ENCODE measurements around the gene COQ10A.

Gene COQ10A

GRCh38 chr12:56257071-56257470 is 9.7 kb upstream of the COQ10A start:
- POLR2A ChIA-PET, result interaction anchor here (1.6 to 3.3 kb wide), 4 partner anchors 9 to 50 kb away, joined by 4 to 21 read pairs (median 12); partner anchors contain the start of genes COQ10A and RNF41
- CTCF ChIA-PET, result interaction anchor here (0.5 to 0.8 kb wide), 2 partner anchors 9 to 46 kb away, joined by 3 to 5 read pairs; no protein-coding TSS in a partner anchor

GRCh38 chr12:56257491-56258067 is 9.2 kb upstream of the COQ10A start:
- CTCF ChIA-PET, result interaction anchor here (0.5 to 2.0 kb wide), 8 partner anchors 10 to 68 kb away, joined by 3 to 8 read pairs (median 5); partner anchors contain the start of genes COQ10A, RNF41 and SMARCC2
- POLR2A ChIA-PET, result interaction anchor here (0.8 to 3.3 kb wide), 12 partner anchors 9 to 139 kb away, joined by 3 to 21 read pairs (median 4); partner anchors contain the start of genes COQ10A, ESYT1, RNF41 and SMARCC2
- peak; percentile 75 for DNase-seq (ENCODE audit: extremely low spot score)
- TF ChIP-seq CTBP1 (IDR thresholded peaks at IDR 0.05; ENCODE audit: borderline replicate concordance) (no peak), HDGF (IDR thresholded peaks at IDR 0.05; ENCODE audit: borderline replicate concordance) (peak; percentile 28; the same call in 1 of the 2 replicates), ZNF384 (IDR thresholded peaks at IDR 0.05) (no peak), FOXK2 (IDR thresholded peaks at IDR 0.05) (no peak)

More at GRCh38 chr12:56257071-56257470, 9.7 kb upstream of the COQ10A start:
- DNase-seq (ENCODE audit: extremely low spot score), result no peak
- no peak for TF ChIP-seq TARDBP (IDR thresholded peaks at IDR 0.05)
- TF ChIP-seq FOXM1 (IDR thresholded peaks at IDR 0.05; ENCODE audit: borderline replicate concordance), result no peak
- TF ChIP-seq SP1 (IDR thresholded peaks at IDR 0.05), result no peak

- TF ChIP-seq PKNOX1 (IDR thresholded peaks at IDR 0.05) (no peak), TARDBP (IDR thresholded peaks at IDR 0.05) (no peak)
- ChIA-PET CTCF (interaction anchor here (0.7 to 2.0 kb wide), 11 partner anchors 9 to 69 kb away, joined by 3 to 8 read pairs (median 4); partner anchors contain the start of genes COQ10A, RNF41 and SMARCC2), POLR2A (interaction anchor here (0.8 to 3.3 kb wide), 12 partner anchors 8 to 140 kb away, joined by 3 to 21 read pairs (median 4); partner anchors contain the start of genes COQ10A, ESYT1, RNF41 and SMARCC2)
- DNase-seq (ENCODE audit: extremely low spot score), result peak; percentile 91
These were observed 8.5 kb upstream of the COQ10A start, which contains the start of gene ANKRD52 for GRCh38 chr12:56258068-56258819. ANKRD52 (minus strand) TSS chr12:56258384; CDS start chr12:56258269, 115 bp downstream.

- DNase-seq (ENCODE audit: extremely low spot score), result no peak
- CTCF ChIA-PET, result interaction anchor here (0.8 to 2.0 kb wide), 9 partner anchors 8 to 57 kb away, joined by 3 to 8 read pairs (median 4); partner anchors contain the start of genes COQ10A and RNF41
- no peak for TF ChIP-seq HDGF (IDR thresholded peaks at IDR 0.05; ENCODE audit: borderline replicate concordance)
- no peak for TF ChIP-seq FOXA1 (IDR thresholded peaks at IDR 0.05)
- TF ChIP-seq L3MBTL2 (conservative IDR thresholded peaks at IDR 0.05), result no peak
- POLR2A ChIA-PET, result interaction anchor here (0.8 to 3.3 kb wide), 7 partner anchors 11 to 131 kb away, joined by 3 to 21 read pairs (median 5); partner anchors contain the start of genes ESYT1, RNF41 and SMARCC2
These were observed 7.9 kb upstream of the COQ10A start for GRCh38 chr12:56258820-56259183.

GRCh38 chr12:56260380-56260779 is 6.4 kb upstream of the COQ10A start:
- ChIA-PET POLR2A (no interaction called here), CTCF (no interaction called here)
- TF ChIP-seq FOXM1 (IDR thresholded peaks at IDR 0.05; ENCODE audit: borderline replicate concordance) (no peak), HDGF (IDR thresholded peaks at IDR 0.05; ENCODE audit: borderline replicate concordance) (no peak), BHLHE40 (IDR thresholded peaks at IDR 0.05; ENCODE audit: borderline replicate concordance) (no peak), SP1 (IDR thresholded peaks at IDR 0.05) (no peak), CTBP1 (IDR thresholded peaks at IDR 0.05; ENCODE audit: borderline replicate concordance) (no peak), TARDBP (IDR thresholded peaks at IDR 0.05) (no peak), L3MBTL2 (conservative IDR thresholded peaks at IDR 0.05) (no peak), NFRKB (IDR thresholded peaks at IDR 0.05) (no peak), ARNT (IDR thresholded peaks at IDR 0.05) (no peak), LEF1 (IDR thresholded peaks at IDR 0.05; ENCODE audit: borderline replicate concordance) (no peak), PKNOX1 (IDR thresholded peaks at IDR 0.05) (no peak), ELF4 (IDR thresholded peaks at IDR 0.05) (no peak), FOXK2 (IDR thresholded peaks at IDR 0.05) (no peak), SUZ12 (IDR thresholded peaks at IDR 0.05) (no peak), ZNF384 (IDR thresholded peaks at IDR 0.05) (no peak)
- no peak for DNase-seq (ENCODE audit: extremely low spot score)

GRCh38 chr12:56260921-56261320 is 5.8 kb upstream of the COQ10A start:
- ChIA-PET CTCF (no interaction called here), POLR2A (no interaction called here)
- DNase-seq (ENCODE audit: extremely low spot score), result no peak
- no peak for TF ChIP-seq L3MBTL2 (conservative IDR thresholded peaks at IDR 0.05)
- TF ChIP-seq PKNOX1 (IDR thresholded peaks at IDR 0.05), result no peak
- no peak for TF ChIP-seq SP1 (IDR thresholded peaks at IDR 0.05)
- TF ChIP-seq ELF4 (IDR thresholded peaks at IDR 0.05), result no peak
- no peak for TF ChIP-seq BHLHE40 (IDR thresholded peaks at IDR 0.05; ENCODE audit: borderline replicate concordance)
- no peak for TF ChIP-seq TARDBP (IDR thresholded peaks at IDR 0.05)
- no peak for TF ChIP-seq FOXK2 (IDR thresholded peaks at IDR 0.05)
- TF ChIP-seq ZNF384 (IDR thresholded peaks at IDR 0.05), result no peak
- TF ChIP-seq NFRKB (IDR thresholded peaks at IDR 0.05), result no peak
- no peak for TF ChIP-seq FOXA1 (IDR thresholded peaks at IDR 0.05)
- no peak for TF ChIP-seq CTBP1 (IDR thresholded peaks at IDR 0.05; ENCODE audit: borderline replicate concordance)
- TF ChIP-seq SUZ12 (IDR thresholded peaks at IDR 0.05), result no peak
- TF ChIP-seq HDGF (IDR thresholded peaks at IDR 0.05; ENCODE audit: borderline replicate concordance), result no peak
- TF ChIP-seq ARNT (IDR thresholded peaks at IDR 0.05), result no peak
- TF ChIP-seq LEF1 (IDR thresholded peaks at IDR 0.05; ENCODE audit: borderline replicate concordance), result no peak
- TF ChIP-seq FOXM1 (IDR thresholded peaks at IDR 0.05; ENCODE audit: borderline replicate concordance), result no peak
